Measurements from ENCODE around the gene SLC12A2. TPM values are rescaled to one million over a fixed set of nuclear protein-coding genes. Genes with fewer than 3 reads are reported as not detected.

Gene SLC12A2
- total RNA-seq, 1 donor from 2014 or later: 24.1 TPM

GRCh38 chr5:128143911-128144310, 60.3 kb downstream of the SLC12A2 start:
- no peaks in the 10 kb centered on the region for H3K27me3 ChIP-seq (ENCODE audit: low read depth)
- DNase-seq (no peak), ATAC-seq (no peak)
- intact Hi-C loops (cut with DNase I): no loop called here
- no peak overlapping the region for H3K4me3 ChIP-seq
- no peak for TF ChIP-seq CTCF (IDR thresholded peaks at IDR 0.05)
- H3K36me3 ChIP-seq: peaks cover 21% of the 10 kb centered on the region
- H3K9me3 ChIP-seq: no peaks in the 10 kb centered on the region
- no peak overlapping the region for H3K27ac ChIP-seq
- H3K4me1 ChIP-seq: no peaks in the 10 kb centered on the region

- ATAC-seq (peak; percentile 69 to 84), DNase-seq (no peak)
- no peak for TF ChIP-seq CTCF (IDR thresholded peaks at IDR 0.05)
- H3K27me3 ChIP-seq (ENCODE audit: low read depth): no peaks in the 10 kb centered on the region
- H3K4me1 ChIP-seq: no peaks in the 10 kb centered on the region
- no peaks in the 10 kb centered on the region for H3K9me3 ChIP-seq
- H3K4me3 ChIP-seq: no peak overlapping the region
- H3K36me3 ChIP-seq: peaks cover 23% of the 10 kb centered on the region
- intact Hi-C loops (cut with DNase I): no loop called here
- no peak overlapping the region for H3K27ac ChIP-seq
Measured at GRCh38 chr5:128144491-128144890, 60.9 kb downstream of the SLC12A2 start.

GRCh38 chr5:128146671-128147070, 63.1 kb downstream of the SLC12A2 start:
- Histone ChIP-seq H3K27me3 (ENCODE audit: low read depth) (no peaks in the 10 kb centered on the region), H3K4me3 (no peak overlapping the region), H3K36me3 (peaks cover 33% of the 10 kb centered on the region), H3K9me3 (no peaks in the 10 kb centered on the region), H3K4me1 (no peaks in the 10 kb centered on the region), H3K27ac (no peak overlapping the region)
- intact Hi-C loops (cut with DNase I): no loop called here
- DNase-seq: no peak
- no peak for TF ChIP-seq CTCF (IDR thresholded peaks at IDR 0.05)
- no peak for ATAC-seq

- no peak for DNase-seq
- intact Hi-C loops (cut with DNase I): no loop called here
- Histone ChIP-seq H3K9me3 (no peaks in the 10 kb centered on the region), H3K27me3 (ENCODE audit: low read depth) (no peaks in the 10 kb centered on the region), H3K27ac (no peak overlapping the region), H3K4me3 (no peak overlapping the region), H3K36me3 (peaks cover 50% of the 10 kb centered on the region), H3K4me1 (no peaks in the 10 kb centered on the region)
- ATAC-seq: no peak
- TF ChIP-seq CTCF (IDR thresholded peaks at IDR 0.05): no peak
Measured at GRCh38 chr5:128154943-128155342, 71.4 kb downstream of the SLC12A2 start.

- Histone ChIP-seq H3K27me3 (ENCODE audit: low read depth) (no peaks in the 10 kb centered on the region), H3K4me1 (no peaks in the 10 kb centered on the region), H3K9me3 (no peaks in the 10 kb centered on the region), H3K27ac (no peak overlapping the region), H3K4me3 (no peak overlapping the region), H3K36me3 (peaks cover 48% of the 10 kb centered on the region)
- intact Hi-C loops (cut with DNase I): no loop called here
- TF ChIP-seq CTCF (IDR thresholded peaks at IDR 0.05): no peak
- DNase-seq (no peak), ATAC-seq (no peak)
Measured at GRCh38 chr5:128155776-128156175, 72.2 kb downstream of the SLC12A2 start.

- DNase-seq (no peak), ATAC-seq (no peak)
- H3K36me3 ChIP-seq: peaks cover 46% of the 10 kb centered on the region
- H3K27me3 ChIP-seq (ENCODE audit: low read depth): no peaks in the 10 kb centered on the region
- no peaks in the 10 kb centered on the region for H3K9me3 ChIP-seq
- no peak overlapping the region for H3K4me3 ChIP-seq
- H3K4me1 ChIP-seq: no peaks in the 10 kb centered on the region
- H3K27ac ChIP-seq: no peak overlapping the region
- TF ChIP-seq CTCF (IDR thresholded peaks at IDR 0.05): no peak
- intact Hi-C loops (cut with DNase I): no loop called here
Measured at GRCh38 chr5:128156521-128156920, 73.0 kb downstream of the SLC12A2 start.
